ENCODE measurements around the gene CHPF. TPM values are rescaled to one million over a fixed set of nuclear protein-coding genes. Genes with fewer than 3 reads are reported as not detected.

Gene CHPF
- total RNA-seq, 1 donor from 2014 or later: 151 TPM

DNA sequence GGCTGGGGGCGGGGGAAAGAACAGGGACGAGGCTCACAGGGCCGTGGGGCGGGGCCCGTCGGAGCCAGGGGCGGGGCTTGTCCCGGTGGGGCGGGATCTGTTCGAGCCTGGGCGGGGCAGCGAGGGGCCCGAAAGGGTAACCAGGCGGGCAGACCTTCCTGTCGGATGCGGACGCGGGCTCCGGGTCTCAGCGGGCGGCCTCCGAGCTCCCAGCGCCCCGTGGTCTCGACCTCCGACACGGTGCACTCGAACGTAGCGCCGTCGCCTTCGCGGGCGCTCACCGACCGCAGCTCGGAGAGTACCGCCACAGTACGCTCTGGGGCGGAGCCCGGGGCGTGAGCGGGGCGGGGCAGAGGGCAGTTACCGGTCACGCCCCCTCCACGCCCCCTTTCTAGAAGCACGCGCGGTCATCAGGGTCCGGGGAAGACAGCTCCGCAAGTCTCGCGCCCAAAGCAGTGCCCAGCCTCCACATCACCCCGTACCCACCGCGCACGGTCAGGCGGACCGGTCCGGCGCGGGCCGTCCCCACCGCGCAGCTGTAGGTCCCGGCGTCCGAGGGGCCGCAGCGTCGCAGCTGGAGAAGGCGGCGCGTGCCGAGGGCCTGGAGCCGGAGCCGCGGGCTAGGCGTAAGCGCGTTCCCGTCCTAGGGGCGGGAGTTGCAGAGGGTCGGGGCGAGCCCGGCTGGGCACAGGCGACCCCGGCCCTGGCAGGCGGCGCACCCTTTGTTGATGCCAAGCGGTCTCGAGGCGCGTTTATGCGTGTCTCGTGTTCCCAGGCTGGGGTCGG, 9.0 kb upstream of the CHPF start:
- H3K4me1 Mint-ChIP-seq (ENCODE audit: low read depth, unreplicated experiment): peaks cover 1% of the 10 kb centered on the region
- Histone ChIP-seq H3K27me3 (ENCODE audit: insufficient read depth, low read length) (no peaks in the 10 kb centered on the region), H2AFZ (ENCODE audit: low read depth, low read length) (peak overlapping the region; percentile 92), H3K36me3 (ENCODE audit: insufficient read depth, low read length) (no peaks in the 10 kb centered on the region), H3K27ac (ENCODE audit: low read depth, low read length) (peak overlapping the region; percentile 7), H3K4me1 (ENCODE audit: insufficient read depth, low read length) (peaks cover 14% of the 10 kb centered on the region), H4K20me1 (ENCODE audit: insufficient read depth, low read length) (peaks cover 5% of the 10 kb centered on the region), H3K4me3 (ENCODE audit: insufficient read depth, low read depth, low read length) (peak overlapping the region; percentile 62), H3K79me2 (ENCODE audit: insufficient read depth, low read length) (no peaks in the 10 kb centered on the region), H3K4me2 (ENCODE audit: low read length) (peak overlapping the region; percentile 97), H3K9ac (ENCODE audit: low read length) (peak overlapping the region; percentile 72), H3K9me3 (ENCODE audit: insufficient read depth, low read depth, low read length) (no peaks in the 10 kb centered on the region)
- peak overlapping the region; percentile 81 for H3K4me3 Mint-ChIP-seq (ENCODE audit: unreplicated experiment)
- peaks cover 9% of the 10 kb centered on the region for H3K36me3 Mint-ChIP-seq (ENCODE audit: low read depth, unreplicated experiment)
- DNase-seq (ENCODE audit: low read depth) (peak; percentile 57), FAIRE-seq (no peak)
- no peak overlapping the region for H3K27ac Mint-ChIP-seq (ENCODE audit: unreplicated experiment)
- H3K9me3 Mint-ChIP-seq (ENCODE audit: unreplicated experiment): no peaks in the 10 kb centered on the region
- peaks cover 17% of the 10 kb centered on the region for H3K27me3 Mint-ChIP-seq (ENCODE audit: low read depth, unreplicated experiment)
- TF ChIP-seq, protein P1, sequence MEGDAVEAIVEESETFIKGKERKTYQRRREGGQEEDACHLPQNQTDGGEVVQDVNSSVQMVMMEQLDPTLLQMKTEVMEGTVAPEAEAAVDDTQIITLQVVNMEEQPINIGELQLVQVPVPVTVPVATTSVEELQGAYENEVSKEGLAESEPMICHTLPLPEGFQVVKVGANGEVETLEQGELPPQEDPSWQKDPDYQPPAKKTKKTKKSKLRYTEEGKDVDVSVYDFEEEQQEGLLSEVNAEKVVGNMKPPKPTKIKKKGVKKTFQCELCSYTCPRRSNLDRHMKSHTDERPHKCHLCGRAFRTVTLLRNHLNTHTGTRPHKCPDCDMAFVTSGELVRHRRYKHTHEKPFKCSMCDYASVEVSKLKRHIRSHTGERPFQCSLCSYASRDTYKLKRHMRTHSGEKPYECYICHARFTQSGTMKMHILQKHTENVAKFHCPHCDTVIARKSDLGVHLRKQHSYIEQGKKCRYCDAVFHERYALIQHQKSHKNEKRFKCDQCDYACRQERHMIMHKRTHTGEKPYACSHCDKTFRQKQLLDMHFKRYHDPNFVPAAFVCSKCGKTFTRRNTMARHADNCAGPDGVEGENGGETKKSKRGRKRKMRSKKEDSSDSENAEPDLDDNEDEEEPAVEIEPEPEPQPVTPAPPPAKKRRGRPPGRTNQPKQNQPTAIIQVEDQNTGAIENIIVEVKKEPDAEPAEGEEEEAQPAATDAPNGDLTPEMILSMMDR (IDR thresholded peaks at IDR 0.05; ENCODE audit: insufficient read depth, low read depth, low read length): no peak
- TF ChIP-seq EZH2 (IDR thresholded peaks at IDR 0.05; ENCODE audit: insufficient read depth, low read length): no peak

DNA sequence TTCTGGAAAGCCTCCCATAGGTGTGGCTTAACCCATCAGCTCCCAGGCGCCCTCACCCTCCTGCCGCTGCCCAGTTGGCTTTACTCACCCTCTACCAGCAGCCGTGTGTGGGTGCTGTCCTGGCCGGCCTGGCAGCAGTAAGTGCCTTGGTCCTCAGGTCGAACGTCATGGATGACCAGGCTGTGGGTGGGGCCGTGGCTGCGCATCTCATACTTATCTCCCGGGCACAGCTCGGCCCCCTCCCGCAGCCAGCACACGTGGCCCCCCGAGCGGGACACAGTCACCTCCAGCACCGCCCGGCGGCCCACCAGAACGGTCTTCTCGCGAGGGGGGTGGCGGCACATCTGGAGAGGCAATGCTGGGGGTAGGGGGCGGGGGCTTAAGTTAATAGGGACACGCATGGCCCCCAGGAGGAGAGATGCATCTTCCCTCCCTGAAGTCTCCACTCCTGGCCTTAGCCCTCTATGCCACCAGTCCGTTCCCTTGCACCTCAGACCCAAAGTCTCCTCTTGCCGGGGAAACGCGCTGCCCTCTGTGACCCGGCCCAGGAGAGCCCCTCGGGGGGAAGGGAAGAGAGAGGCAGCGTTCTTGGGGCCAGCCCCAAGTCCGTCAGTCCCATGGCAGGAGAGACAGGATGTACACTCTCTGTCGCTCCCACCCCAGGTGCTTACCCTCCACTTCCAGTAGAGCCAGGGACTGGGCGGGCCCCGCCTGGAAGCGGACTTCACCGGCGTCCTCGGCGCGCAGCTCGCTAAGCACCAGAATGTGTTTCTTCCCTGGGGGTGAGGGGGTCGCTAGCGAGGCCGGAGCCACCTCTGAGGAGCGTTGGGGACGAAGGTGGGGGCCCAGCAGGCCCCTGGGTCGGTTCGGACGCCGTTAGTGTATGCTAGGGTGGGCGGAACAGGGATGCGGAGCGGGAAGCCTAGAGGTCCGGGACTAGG, 8.1 kb upstream of the CHPF start:
- H2AFZ ChIP-seq (ENCODE audit: low read depth, low read length): peak overlapping the region; percentile 92

More for the DNA sequence above, 8.1 kb upstream of the CHPF start:
- H3K9me3 ChIP-seq (ENCODE audit: insufficient read depth, low read depth, low read length): no peaks in the 10 kb centered on the region
- H3K9ac ChIP-seq (ENCODE audit: low read length): peak overlapping the region; percentile 72
- H3K27me3 ChIP-seq (ENCODE audit: insufficient read depth, low read length): no peaks in the 10 kb centered on the region
- H3K27me3 Mint-ChIP-seq (ENCODE audit: low read depth, unreplicated experiment): peaks cover 20% of the 10 kb centered on the region
- H3K4me3 ChIP-seq (ENCODE audit: insufficient read depth, low read depth, low read length): peak overlapping the region; percentile 62
- H3K4me3 Mint-ChIP-seq (ENCODE audit: unreplicated experiment): peak overlapping the region; percentile 81
- peak overlapping the region; percentile 97 for H3K4me2 ChIP-seq (ENCODE audit: low read length)
- DNase-seq (ENCODE audit: low read depth): peak; percentile 42
- H4K20me1 ChIP-seq (ENCODE audit: insufficient read depth, low read length): peaks cover 5% of the 10 kb centered on the region
- peaks cover 14% of the 10 kb centered on the region for H3K4me1 ChIP-seq (ENCODE audit: insufficient read depth, low read length)
- no peak overlapping the region for H3K27ac ChIP-seq (ENCODE audit: low read depth, low read length)
- TF ChIP-seq EZH2 (IDR thresholded peaks at IDR 0.05; ENCODE audit: insufficient read depth, low read length): no peak
- TF ChIP-seq, protein P1 (IDR thresholded peaks at IDR 0.05; ENCODE audit: insufficient read depth, low read depth, low read length): no peak
- no peak overlapping the region for H3K27ac Mint-ChIP-seq (ENCODE audit: unreplicated experiment)
- no peaks in the 10 kb centered on the region for H3K36me3 ChIP-seq (ENCODE audit: insufficient read depth, low read length)
- FAIRE-seq: no peak
- no peaks in the 10 kb centered on the region for H3K79me2 ChIP-seq (ENCODE audit: insufficient read depth, low read length)
- peaks cover 9% of the 10 kb centered on the region for H3K36me3 Mint-ChIP-seq (ENCODE audit: low read depth, unreplicated experiment)
- H3K4me1 Mint-ChIP-seq (ENCODE audit: low read depth, unreplicated experiment): peaks cover 1% of the 10 kb centered on the region
- no peaks in the 10 kb centered on the region for H3K9me3 Mint-ChIP-seq (ENCODE audit: unreplicated experiment)

All from astrocyte (in vitro differentiated cells and primary cell).